Frontal cortex (tissue), 4 donors: Measurements from ENCODE around the gene DLL1. TPM values are rescaled to one million over a fixed set of nuclear protein-coding genes. Genes with fewer than 3 reads are reported as not detected.

Experiments
- DNase-seq, 2 donors: peaks; one replicate each; pipeline ENCODE4 v3.0.0; 2012; ENCODE audit warnings: low spot score in 2 of 2
- FAIRE-seq: peaks from 2 replicates; lab custom pipeline; 2012; peaks lifted over from hg19 to GRCh38; lab: Jason Lieb, UNC
- small RNA-seq: library from RNA; depleted of rRNA; stranded (forward); fragments of <200 nt; gene quantifications from one replicate; pipeline ENCODE3, GENCODE V24; 2014
- total RNA-seq: library from RNA; depleted of rRNA; stranded (reverse); fragments of >200 nt; gene quantifications from one replicate; pipeline ENCODE4 v1.2.3, GENCODE V29; 2014
- donor health status: control.
- donor health status: control.
- donor health status: control.

DLL1 gene
- total RNA-seq, 1 donor from 2014 or later, result 9.0 TPM

GRCh38 chr6:170237999-170238740 lies 52.7 kb downstream of the DLL1 start:
- DNase-seq (no peak), FAIRE-seq (no peak)

DNA sequence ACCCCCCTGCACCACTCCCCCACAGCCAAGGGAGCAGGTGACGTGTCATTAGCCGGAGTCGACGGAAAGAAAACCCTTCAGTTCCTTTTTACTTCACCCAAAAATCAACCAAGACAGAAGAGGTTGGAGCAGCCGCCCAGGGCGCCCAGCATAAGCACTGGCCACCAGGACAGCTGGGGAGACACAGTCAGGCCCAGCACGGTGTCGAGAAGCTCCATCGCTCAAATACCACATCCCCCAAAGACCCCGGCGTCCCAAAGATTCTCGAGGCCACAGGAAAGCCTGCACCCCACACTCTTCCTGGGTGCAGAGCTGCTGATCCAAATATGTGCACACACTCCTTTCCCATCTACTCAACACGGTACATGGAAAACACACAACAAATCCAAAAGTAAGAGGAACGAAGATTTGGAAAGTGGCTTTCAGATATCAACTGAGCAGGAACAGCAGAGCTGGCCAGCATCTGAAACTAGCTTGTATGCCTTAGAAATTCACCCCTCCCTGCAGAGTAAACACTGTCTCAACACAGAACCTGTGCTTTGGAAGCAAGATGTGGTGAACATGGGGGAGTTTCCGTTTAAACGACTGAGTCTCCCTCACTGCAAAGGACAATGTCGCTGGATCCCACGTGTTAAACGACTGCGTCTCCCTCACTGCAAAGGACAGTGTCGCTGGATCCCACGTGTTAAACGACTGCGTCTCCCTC lies 54.6 kb downstream of the DLL1 start:
- no peak for DNase-seq
- no peak for FAIRE-seq

GRCh38 chr6:170235391-170236125 lies 55.3 kb downstream of the DLL1 start:
- DNase-seq (no peak), FAIRE-seq (no peak)

DNA sequence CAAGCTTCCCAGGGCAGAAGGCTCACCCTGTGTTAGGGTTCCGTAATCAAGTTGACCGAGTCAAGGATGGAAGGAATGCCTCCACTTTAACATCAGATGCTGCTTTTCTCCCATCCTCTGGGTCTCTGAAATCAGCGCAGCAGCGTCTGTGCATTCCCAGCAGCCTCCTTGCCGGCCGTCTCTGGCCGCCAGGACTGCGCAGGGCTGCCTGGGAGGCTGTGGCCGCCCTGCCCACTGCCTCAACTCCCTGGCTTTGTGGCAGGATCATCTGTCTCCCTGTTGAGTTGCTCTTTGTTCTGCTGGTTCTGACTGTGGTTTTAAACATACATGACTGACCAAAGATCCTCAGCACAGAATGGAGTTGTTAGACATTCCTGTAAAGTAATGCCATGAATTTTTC lies 56.5 kb downstream of the DLL1 start:
- no peak for FAIRE-seq
- no peak for DNase-seq

GRCh38 chr6:170233286-170234205 lies 57.3 kb downstream of the DLL1 start:
- no peak for FAIRE-seq

More at GRCh38 chr6:170233286-170234205, 57.3 kb downstream of the DLL1 start:
- no peak for DNase-seq

Small RNA genes lying within 50 kb of the gene (small RNA-seq; reads per million reads assigned to genes)
- not detected for gene MIR4644

Other genes starting within 250 kb of the DLL1 start
- gene FAM120B, start 15.7 kb upstream of the DLL1 start, total RNA-seq, result 57.5 TPM